ENCODE measurements around the gene PKM. TPM values are rescaled to one million over a fixed set of nuclear protein-coding genes. Genes with fewer than 3 reads are reported as not detected.

Gene PKM
- total RNA-seq, 1 donor from 2014 or later: 604 TPM

DNA sequence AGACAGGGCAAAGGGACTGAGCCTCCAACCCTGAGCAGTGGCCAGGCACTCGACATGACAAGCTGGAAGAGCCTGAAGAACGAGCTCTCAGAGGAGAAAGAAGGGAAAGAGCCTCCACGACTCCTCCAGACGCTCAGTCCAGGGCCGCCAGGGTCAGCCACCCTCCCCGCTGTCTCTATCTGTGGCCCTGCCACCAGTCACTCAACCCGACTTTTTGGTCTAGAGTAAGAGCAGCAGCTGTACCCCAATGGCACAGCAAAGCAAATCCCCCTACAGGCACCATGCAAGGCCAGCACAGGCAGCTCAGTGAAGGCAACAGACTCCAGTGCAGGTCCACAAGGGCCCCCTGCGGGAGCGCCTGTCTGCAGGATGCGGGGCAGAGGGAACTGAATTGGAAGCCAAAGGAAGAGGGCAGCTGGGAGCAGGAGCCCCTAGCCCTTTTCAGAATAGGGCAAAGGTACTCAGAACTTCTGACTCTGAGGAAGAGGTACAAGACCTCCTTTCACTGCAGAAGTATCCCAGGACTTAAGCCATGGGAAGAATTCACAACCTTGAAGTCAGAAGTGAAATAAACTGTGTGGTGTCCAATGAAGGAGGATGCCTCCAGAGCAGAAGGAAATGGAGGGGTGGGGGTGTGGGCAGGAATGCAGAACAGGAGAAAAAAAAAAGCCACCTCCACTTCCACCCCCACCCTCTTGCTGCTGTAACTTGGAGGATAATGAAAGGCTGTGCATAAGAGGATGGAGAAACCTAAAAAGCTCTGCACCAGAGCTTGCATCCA is 24.9 kb downstream of the PKM start:
- DNase-seq (ENCODE audit: low spot score): no peak
- Mint-ChIP-seq H3K27me3 (ENCODE audit: unreplicated experiment) (peaks cover 3% of the 10 kb centered on the region), H3K9me3 (ENCODE audit: unreplicated experiment) (no peaks in the 10 kb centered on the region), H3K36me3 (ENCODE audit: low read depth, unreplicated experiment) (peaks cover 58% of the 10 kb centered on the region), H3K4me1 (ENCODE audit: unreplicated experiment) (no peaks in the 10 kb centered on the region), H3K27ac (ENCODE audit: unreplicated experiment) (no peak overlapping the region), H3K4me3 (ENCODE audit: unreplicated experiment) (no peak overlapping the region)
- TF ChIP-seq, protein P1, sequence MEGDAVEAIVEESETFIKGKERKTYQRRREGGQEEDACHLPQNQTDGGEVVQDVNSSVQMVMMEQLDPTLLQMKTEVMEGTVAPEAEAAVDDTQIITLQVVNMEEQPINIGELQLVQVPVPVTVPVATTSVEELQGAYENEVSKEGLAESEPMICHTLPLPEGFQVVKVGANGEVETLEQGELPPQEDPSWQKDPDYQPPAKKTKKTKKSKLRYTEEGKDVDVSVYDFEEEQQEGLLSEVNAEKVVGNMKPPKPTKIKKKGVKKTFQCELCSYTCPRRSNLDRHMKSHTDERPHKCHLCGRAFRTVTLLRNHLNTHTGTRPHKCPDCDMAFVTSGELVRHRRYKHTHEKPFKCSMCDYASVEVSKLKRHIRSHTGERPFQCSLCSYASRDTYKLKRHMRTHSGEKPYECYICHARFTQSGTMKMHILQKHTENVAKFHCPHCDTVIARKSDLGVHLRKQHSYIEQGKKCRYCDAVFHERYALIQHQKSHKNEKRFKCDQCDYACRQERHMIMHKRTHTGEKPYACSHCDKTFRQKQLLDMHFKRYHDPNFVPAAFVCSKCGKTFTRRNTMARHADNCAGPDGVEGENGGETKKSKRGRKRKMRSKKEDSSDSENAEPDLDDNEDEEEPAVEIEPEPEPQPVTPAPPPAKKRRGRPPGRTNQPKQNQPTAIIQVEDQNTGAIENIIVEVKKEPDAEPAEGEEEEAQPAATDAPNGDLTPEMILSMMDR (IDR thresholded peaks at IDR 0.05; ENCODE audit: unreplicated experiment): no peak

DNA sequence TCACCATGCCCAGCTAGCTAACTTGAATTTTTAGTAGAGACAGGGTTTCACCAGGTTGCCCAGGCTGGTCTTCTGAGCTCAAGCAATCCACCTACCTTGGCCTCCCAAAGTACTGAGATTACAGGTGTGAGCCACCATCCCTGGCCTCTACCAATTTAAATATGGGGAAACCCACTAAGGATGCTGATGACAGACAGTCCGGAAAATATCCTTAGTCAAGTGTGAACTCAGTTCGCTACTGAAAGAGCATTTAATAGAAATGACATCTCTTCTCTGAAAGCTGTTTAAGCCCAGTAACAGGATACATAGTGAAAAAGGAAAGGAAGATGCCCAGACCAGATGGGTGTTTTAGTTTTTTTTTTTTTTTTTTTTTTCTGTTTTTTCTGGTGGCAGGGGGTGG is 25.7 kb downstream of the PKM start:
- no peaks in the 10 kb centered on the region for H3K9me3 Mint-ChIP-seq (ENCODE audit: unreplicated experiment)
- no peak for DNase-seq (ENCODE audit: low spot score)
- TF ChIP-seq, protein P1 (IDR thresholded peaks at IDR 0.05; ENCODE audit: unreplicated experiment): no peak
- H3K4me1 Mint-ChIP-seq (ENCODE audit: unreplicated experiment): no peaks in the 10 kb centered on the region
- H3K36me3 Mint-ChIP-seq (ENCODE audit: low read depth, unreplicated experiment): peaks cover 61% of the 10 kb centered on the region
- no peak overlapping the region for H3K4me3 Mint-ChIP-seq (ENCODE audit: unreplicated experiment)
- H3K27ac Mint-ChIP-seq (ENCODE audit: unreplicated experiment): no peak overlapping the region
- peaks cover 7% of the 10 kb centered on the region for H3K27me3 Mint-ChIP-seq (ENCODE audit: unreplicated experiment)

DNA sequence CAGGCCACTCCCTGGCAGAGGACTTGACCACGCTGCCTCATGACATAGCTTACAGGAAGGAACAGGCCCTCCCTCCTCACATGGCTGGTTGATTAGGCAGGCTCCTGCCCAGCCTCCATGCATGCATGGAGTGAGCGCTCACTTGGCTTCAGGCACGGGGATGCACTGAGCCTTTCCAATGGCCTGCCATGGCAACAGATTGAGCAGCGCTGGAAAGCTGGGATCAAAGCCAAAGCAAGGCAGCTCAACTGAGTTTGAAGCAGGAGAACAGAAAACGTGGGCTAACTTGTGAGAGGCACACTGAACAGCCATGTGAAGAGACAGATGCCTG is 27.5 kb downstream of the PKM start:
- TF ChIP-seq, protein P1 (IDR thresholded peaks at IDR 0.05; ENCODE audit: unreplicated experiment): no peak
- Mint-ChIP-seq H3K4me1 (ENCODE audit: unreplicated experiment) (no peaks in the 10 kb centered on the region), H3K36me3 (ENCODE audit: low read depth, unreplicated experiment) (peaks cover 66% of the 10 kb centered on the region), H3K4me3 (ENCODE audit: unreplicated experiment) (no peak overlapping the region), H3K9me3 (ENCODE audit: unreplicated experiment) (no peaks in the 10 kb centered on the region), H3K27me3 (ENCODE audit: unreplicated experiment) (peaks cover 7% of the 10 kb centered on the region), H3K27ac (ENCODE audit: unreplicated experiment) (no peak overlapping the region)
- no peak for DNase-seq (ENCODE audit: low spot score)

DNA sequence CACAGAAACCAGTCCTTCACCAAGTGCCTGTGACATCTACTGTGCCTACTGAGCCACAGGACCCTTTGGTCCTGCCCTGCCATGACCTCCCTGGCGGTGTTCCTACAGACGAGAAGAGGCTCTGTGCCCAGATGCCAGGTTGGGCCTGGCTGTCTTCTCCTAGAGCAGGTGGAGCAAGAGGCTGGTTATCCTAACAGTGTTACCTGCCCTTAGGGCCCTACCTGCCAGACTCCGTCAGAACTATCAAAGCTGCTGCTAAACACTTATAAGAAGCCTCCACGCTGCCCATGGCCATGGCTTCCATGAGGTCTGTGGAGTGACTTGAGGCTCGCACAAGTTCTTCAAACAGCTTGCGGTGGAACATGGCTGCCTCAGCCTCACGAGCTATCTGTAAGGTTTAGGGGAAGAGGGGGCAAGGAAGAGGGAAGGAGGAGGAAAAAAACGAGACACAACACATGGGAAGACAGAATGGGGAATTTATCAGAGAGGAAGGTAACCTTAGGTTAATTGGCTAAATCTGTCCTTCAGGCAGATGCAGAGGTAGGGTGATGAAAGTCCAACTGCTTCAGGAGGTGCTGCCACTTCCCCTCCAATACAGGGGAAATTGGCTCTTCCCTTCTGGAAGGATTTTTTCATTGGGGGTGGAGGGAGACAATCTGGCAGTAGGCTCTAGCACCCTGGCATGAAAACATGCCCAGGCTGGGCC is 28.0 kb downstream of the PKM start:
- H3K4me3 Mint-ChIP-seq (ENCODE audit: unreplicated experiment): no peak overlapping the region
- TF ChIP-seq, protein P1 (IDR thresholded peaks at IDR 0.05; ENCODE audit: unreplicated experiment): no peak
- H3K9me3 Mint-ChIP-seq (ENCODE audit: unreplicated experiment): no peaks in the 10 kb centered on the region
- H3K4me1 Mint-ChIP-seq (ENCODE audit: unreplicated experiment): peaks cover 2% of the 10 kb centered on the region
- H3K27ac Mint-ChIP-seq (ENCODE audit: unreplicated experiment): no peak overlapping the region
- DNase-seq (ENCODE audit: low spot score): no peak
- H3K27me3 Mint-ChIP-seq (ENCODE audit: unreplicated experiment): peaks cover 9% of the 10 kb centered on the region
- H3K36me3 Mint-ChIP-seq (ENCODE audit: low read depth, unreplicated experiment): peaks cover 67% of the 10 kb centered on the region

DNA sequence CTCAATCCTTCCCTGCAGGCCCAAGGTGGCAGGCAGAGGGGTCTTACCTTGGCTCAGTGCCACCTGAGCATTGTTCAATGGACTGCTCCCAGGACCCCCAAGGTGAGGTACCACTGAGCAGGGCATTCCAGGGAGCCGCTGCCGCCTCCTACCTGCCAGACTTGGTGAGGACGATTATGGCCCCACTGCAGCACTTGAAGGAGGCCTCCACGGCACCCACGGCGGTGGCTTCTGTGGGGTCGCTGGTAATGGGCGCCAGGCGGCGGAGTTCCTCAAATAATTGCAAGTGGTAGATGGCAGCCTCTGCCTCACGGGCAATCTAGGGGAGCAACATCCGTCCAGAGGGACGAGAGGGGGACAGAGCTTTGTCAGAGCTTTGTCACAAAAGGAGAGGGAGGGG is 28.7 kb downstream of the PKM start:
- TF ChIP-seq, protein P1 (IDR thresholded peaks at IDR 0.05; ENCODE audit: unreplicated experiment): no peak
- Mint-ChIP-seq H3K4me1 (ENCODE audit: unreplicated experiment) (peaks cover 4% of the 10 kb centered on the region), H3K4me3 (ENCODE audit: unreplicated experiment) (no peak overlapping the region), H3K27me3 (ENCODE audit: unreplicated experiment) (peaks cover 10% of the 10 kb centered on the region), H3K27ac (ENCODE audit: unreplicated experiment) (no peak overlapping the region), H3K36me3 (ENCODE audit: low read depth, unreplicated experiment) (peaks cover 64% of the 10 kb centered on the region), H3K9me3 (ENCODE audit: unreplicated experiment) (no peaks in the 10 kb centered on the region)
- DNase-seq (ENCODE audit: low spot score): no peak

Data from endothelial cell (in vitro differentiated cells).